GM12892 (cell line): ENCODE measurements around the gene CDC45.

Experiments
- POLR2A ChIP-seq: IDR thresholded peaks from 2 replicates; pipeline ENCODE4 v1.6.1; 2011; ENCODE audit warnings: low read depth, low read length, control low read depth
- POLR2AphosphoS5 ChIP-seq: IDR thresholded peaks from 2 replicates; pipeline ENCODE4 v1.6.1; 2011; ENCODE audit warnings: low read depth, low read length, control low read depth
- TAF1 ChIP-seq: IDR thresholded peaks from 2 replicates; pipeline ENCODE4 v1.6.1; 2011; ENCODE audit warnings: low read depth, mild to moderate bottlenecking, control low read depth, low read length, borderline replicate concordance

GRCh38 chr22:19440411-19441195 is 39.1 kb upstream of the CDC45 start:
- TF ChIP-seq POLR2A, result no peak
- no peak for TF ChIP-seq TAF1
- TF ChIP-seq POLR2AphosphoS5, result no peak; the same call in 1 of the 2 replicates
